Gastroesophageal sphincter (tissue), 3 donors: ENCODE data around the gene TK1.

Experiments
- CTCF ChIP-seq, 4 experiments: fragments of 200-600 bp in 2 of 4; fragments of 450-650 bp in 2 of 4; sonication (generic) in 1 of 4; IDR thresholded peaks; one replicate each; pipeline ENCODE4 v1.5.1; 2017 to 2019; ENCODE audit warnings: antibody characterized with exemption in 4 of 4, mild to moderate bottlenecking in 2 of 4, moderate library complexity in 2 of 4
- EP300 ChIP-seq: sonication (generic); formaldehyde crosslinking; IDR thresholded peaks from one replicate; pipeline ENCODE4 v1.6.1; 2017; ENCODE audit warnings: antibody characterized with exemption, mild to moderate bottlenecking
- POLR2A ChIP-seq, 2 donors: fragments of 450-650 bp; IDR thresholded peaks; one replicate each; pipeline ENCODE4 v1.6.1; 2017; ENCODE audit warnings: antibody characterized with exemption in 2 of 2, mild to moderate bottlenecking in 2 of 2, moderate library complexity in 1 of 2

- TF ChIP-seq CTCF (IDR thresholded peaks at IDR 0.05) (no peak), POLR2A (IDR thresholded peaks at IDR 0.05) (no peak), EP300 (no peak)
Observed at GRCh38 chr17:78234261-78234865, 47.5 kb upstream of the TK1 start.
